ENCODE data around the gene ZFC3H1.
"Not testable (repeated sequence)": the region's sequence is repeated elsewhere in the genome, so short reads cannot be mapped to it uniquely, and the experiment has no call there.

The ZFC3H1 gene

DNA sequence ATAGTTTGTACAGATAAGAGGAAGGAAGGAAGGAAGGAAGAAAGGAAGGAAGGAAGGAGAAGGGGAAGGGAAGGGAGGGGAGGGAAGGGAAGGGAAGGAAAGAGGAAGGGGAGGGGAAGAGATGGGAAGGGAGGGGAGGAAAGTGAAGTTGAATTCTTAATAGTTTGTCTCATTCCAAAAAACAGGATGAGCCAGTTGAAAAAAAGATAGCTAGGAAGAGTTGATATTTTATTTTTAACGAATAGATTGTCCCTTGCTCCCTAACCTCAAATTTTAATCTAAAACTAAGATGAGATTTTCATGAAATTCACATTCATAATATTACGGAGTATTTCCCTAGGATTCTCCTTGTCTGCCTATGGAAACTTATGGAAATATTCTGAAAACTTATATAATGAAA is 80.7 kb downstream of the ZFC3H1 start:
- in situ Hi-C loops (cut with HindIII; ENCODE audit: low sequenced_read_pairs) = no loop called here

DNA sequence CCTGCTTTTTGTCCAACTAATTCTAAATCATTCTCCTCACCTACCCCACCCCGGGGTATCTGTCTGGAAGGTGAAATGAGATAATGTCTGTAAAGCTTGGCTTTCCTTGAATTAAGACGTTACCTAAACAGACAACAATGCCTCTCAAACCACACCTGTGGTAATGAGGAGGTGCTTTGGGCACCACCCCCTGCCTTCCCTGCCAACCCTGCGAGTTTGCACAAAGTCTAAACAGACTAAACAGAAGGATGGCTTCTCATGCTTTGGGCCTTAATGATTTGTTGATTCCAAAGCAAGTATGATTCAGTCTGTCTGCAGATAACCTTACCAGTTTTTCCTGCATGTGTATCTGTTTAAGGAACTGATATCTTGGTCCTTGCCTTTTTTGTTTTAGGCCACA is 82.4 kb downstream of the ZFC3H1 start:
- in situ Hi-C loops (cut with HindIII; ENCODE audit: low sequenced_read_pairs) = no loop called here

DNA sequence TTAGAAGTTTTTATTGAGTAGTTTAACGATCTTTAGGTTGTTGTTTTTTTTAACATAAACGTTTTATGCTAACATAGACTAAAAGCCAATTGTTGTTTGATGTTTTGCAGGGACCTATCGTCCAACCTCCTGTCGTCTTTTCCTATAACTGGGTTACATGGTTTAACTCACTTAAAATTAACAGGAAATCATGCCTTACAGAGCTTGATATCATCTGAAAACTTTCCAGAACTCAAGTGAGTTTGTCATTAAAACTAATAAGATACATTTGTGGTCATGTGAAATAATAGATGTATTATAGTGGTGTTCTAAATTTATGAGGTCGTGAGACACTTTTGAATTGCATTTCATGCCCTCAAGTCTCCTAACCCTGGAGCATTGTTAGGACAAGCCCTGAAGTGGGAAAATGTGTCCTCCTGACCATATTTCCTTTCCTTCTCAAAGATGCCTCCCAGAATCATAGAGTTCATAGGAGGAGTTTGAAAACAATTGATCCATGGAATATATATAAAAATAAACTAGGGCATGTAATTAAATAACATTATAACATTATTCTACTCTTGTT is 84.9 kb downstream of the ZFC3H1 start:
- in situ Hi-C loops (cut with HindIII; ENCODE audit: low sequenced_read_pairs) = no loop called here

DNA sequence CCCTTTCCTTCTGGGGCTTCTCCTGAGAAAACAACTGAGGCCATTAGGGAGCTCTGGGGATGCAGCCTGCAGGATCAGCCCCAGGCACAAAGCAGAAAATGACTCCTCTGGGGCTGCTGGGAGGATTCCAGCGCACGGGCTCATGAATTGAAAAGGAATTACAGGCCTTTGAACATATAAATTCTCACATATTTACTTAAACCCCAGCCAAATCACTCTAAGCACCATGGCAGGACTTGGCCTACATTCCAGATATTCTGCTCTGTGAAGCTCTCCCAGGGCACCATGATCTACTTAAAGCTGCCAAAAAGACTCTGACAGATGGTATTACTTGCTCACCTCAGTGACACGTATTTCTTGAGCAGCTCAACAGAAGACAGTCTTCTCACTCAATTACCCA is 87.2 kb downstream of the ZFC3H1 start:
- in situ Hi-C loops (cut with HindIII; ENCODE audit: low sequenced_read_pairs) = no loop called here

DNA sequence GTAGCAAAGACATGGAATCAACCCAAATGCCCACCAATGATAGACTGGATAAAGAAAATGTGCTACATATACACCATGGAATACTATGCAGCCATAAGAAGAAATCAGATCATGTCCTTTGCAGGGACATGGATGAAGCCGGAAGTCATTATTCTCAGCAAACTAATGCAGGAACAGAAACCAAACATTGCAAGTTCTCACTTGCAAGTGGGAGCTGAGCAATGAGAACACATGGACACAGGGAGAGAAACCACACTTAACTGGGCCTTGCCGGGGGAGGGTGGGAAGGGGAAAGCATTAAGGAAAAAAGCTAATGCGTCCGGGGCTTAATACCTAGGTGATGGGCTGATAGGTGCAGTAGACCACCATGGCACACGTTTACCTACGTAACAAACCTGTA is 93.8 kb downstream of the ZFC3H1 start:
- in situ Hi-C loops (cut with HindIII; ENCODE audit: low sequenced_read_pairs) = not testable (repeated sequence)

DNA sequence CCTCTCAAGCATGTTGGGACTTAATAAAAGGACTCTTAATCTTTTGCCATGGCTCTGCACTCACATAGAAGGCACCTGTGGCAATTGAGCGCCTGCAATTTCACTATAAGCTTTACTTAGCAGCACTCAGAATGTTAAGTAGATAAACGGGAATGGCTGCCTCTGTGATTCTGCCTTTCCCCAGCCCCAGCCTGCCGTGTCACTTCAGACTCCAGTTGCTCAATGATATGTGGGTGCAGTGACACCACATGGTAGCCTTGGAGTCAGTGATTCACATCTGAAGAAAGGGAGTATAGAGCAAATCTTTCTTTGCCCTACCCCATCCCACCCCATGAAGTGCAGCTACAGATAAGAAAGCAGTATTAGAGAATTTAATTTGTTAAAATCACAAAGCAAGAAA is 96.1 kb downstream of the ZFC3H1 start:
- in situ Hi-C loops (cut with HindIII; ENCODE audit: low sequenced_read_pairs) = no loop called here

DNA sequence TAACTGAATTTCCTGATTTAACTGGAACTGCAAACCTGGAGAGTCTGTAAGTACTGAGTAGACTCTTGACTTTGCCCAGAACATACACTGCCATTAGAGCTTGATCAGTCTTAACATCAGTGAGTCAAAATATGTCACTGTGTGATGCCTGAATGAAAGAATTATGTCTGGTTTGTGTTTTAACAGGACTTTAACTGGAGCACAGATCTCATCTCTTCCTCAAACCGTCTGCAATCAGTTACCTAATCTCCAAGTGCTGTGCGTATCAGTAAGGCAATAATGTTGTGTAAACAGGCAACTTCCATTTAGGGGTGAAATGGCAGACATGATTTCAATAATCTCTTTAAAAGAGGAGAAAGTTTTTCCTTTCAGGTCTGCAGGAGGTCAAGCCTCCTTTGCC is 97.0 kb downstream of the ZFC3H1 start:
- in situ Hi-C loops (cut with HindIII; ENCODE audit: low sequenced_read_pairs) = no loop called here

DNA sequence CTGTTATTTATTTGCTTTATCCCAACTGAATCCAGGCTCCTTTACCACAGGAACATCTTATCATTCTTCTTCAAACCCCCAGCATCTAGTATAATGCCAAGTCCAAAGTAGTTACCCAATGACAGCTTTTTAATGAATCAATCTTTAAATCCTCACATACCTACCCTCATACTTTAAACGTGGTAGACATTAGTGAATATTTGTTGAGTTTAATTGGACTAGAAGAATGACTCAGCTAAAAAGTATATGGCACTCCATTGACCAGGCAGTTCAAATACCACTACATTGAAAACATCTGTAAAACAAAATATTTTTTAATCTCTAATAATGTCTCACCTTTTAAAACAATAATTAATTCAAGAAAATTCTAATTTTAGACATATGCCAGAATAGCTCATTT is 98.1 kb downstream of the ZFC3H1 start:
- in situ Hi-C loops (cut with HindIII; ENCODE audit: low sequenced_read_pairs) = no loop called here

DNA sequence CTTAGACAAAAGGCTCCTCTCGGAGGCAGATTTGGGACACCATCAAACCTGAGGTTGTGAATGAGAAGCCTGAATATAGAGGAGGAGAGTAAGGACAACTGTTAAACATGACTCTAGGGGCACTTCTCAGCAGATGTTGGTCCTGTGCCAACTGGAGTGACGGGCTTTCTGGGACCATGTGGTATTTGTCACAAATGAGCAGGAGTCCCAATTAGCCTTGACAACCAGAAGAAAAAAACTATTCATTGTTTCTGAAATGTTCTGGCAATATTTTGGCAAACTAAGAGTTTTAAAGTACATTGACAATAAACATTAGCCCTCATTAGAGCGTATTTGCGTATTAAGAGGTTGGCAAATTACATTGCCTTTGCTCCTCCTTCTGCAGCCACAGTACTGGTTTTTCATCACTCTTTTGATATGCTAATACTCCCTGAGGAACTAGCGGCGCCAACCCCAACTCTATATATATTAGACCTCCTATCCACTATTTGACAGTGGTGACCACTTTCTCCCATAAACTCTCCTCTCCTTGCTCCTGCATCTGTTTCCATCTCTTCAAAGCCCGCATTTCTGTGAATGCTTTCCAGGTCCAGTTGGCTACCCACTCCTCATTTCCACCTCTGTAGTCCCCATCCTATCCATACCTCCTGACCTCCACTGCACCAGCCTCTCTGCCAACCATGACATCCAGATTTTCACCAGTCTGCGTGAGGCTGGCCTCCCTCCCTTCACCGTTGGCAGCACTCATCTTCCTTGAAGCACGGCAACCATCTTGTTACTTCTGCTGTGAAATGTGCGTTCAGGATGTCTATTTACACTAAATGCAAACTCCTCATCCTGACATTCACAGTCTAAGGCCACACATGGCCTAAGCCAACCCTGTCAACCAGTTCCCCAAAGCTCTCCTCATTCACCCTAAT is 100.7 kb downstream of the ZFC3H1 start:
- in situ Hi-C loops (cut with HindIII; ENCODE audit: low sequenced_read_pairs) = no loop called here
